Breast epithelium (tissue), 4 donors: ENCODE measurements around the gene PPM1D. TPM values are rescaled to one million over a fixed set of nuclear protein-coding genes. Genes with fewer than 3 reads are reported as not detected.

Source experiments
- DNase-seq, 2 donors: peaks; one replicate each; pipeline ENCODE4 v3.0.0-alpha.2; 2019; ENCODE audit warnings: low spot score in 2 of 2
- H3K27ac ChIP-seq, 2 donors: fragments of 200-600 bp; sonication (generic) in 1 of 2; one replicate each; pipeline ENCODE4 v1.5.1; 2016 to 2019; ENCODE audit warnings: mild to moderate bottlenecking in 1 of 2
- H3K27me3 ChIP-seq, 2 donors: fragments of 200-600 bp; sonication (generic) in 1 of 2; one replicate each; pipeline versions ENCODE4 v1.5.1 to v1.6.0; 2017 to 2019; ENCODE audit warnings: control low read depth in 1 of 2, mild to moderate bottlenecking in 1 of 2
- H3K36me3 ChIP-seq: fragments of 200-600 bp; one replicate; pipeline ENCODE4 v1.5.1; 2019
- H3K4me1 ChIP-seq, 2 donors: fragments of 200-600 bp; sonication (generic); one replicate each; pipeline ENCODE4 v1.5.1; 2016 to 2019; ENCODE audit warnings: control low read depth in 1 of 2
- H3K4me3 ChIP-seq, 3 donors: fragments of 200-600 bp; sonication (generic); 1 replicate in 2 of 3; 2 replicates in 1 of 3; pipeline ENCODE4 v1.5.1; 2016 to 2019; ENCODE audit warnings: mild to moderate bottlenecking in 3 of 3, moderate library complexity in 2 of 3
- H3K9me3 ChIP-seq, 2 donors: fragments of 200-600 bp; sonication (generic) in 1 of 2; one replicate each; pipeline ENCODE4 v1.5.1; 2016 to 2019; ENCODE audit warnings: control low read depth in 1 of 2
- POLR2A ChIP-seq: fragments of 450-650 bp; IDR thresholded peaks from one replicate; pipeline ENCODE4 v1.6.1; 2016; ENCODE audit warnings: antibody characterized with exemption, mild to moderate bottlenecking, moderate library complexity
- intact Hi-C: fragments of 100-400 bp; cut with DNase I; formaldehyde crosslinking; loops from one replicate; pipeline ENCODE4 v1.15.1; 2023; ENCODE audit warnings: low total_unique reads
- total RNA-seq, 3 donors: library from RNA; depleted of rRNA; stranded (reverse); fragments of >200 nt; gene quantifications; one replicate each; pipeline ENCODE4 v1.1.0, GENCODE V29; 2016

Gene PPM1D
- total RNA-seq, 3 donors from 2014 or later = 12.3 to 19.6 (median 14.7) TPM

DNA sequence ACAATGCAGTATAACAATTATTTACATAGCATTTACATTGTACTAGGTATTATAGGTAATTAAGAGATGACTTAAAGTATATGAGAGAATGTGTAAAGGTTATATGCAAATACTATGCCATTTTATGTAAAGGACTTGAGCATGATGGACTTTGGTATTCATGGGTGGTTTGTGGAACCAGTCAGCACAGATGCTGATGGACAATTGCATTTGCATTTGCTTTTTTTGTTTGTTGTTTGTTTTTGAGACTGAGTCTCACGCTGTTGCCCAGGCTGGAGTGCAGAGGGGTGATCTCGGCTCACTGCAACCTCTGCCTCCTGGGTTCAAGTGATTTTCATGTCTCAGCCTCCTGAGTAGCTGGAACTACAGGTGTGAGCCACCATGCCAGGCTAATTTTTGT lies 113.6 kb downstream of the PPM1D start:
- intact Hi-C loops = no loop called here
- Histone ChIP-seq H3K9me3 (no peaks in the 10 kb centered on the region), H3K36me3 (no peaks in the 10 kb centered on the region), H3K27me3 (no peaks in the 10 kb centered on the region), H3K4me1 (no peaks in the 10 kb centered on the region), H3K4me3 (no peak overlapping the region), H3K27ac (no peak overlapping the region)
- no peak for TF ChIP-seq POLR2A
- no peak for DNase-seq

Other genes starting within 250 kb of the PPM1D start
- 10 to 100 TPM; 66.2 to 95.1 (median 69.1) TPM for gene USP32, start 208.1 kb upstream of the PPM1D start, total RNA-seq
- gene CHCT1, start 177.7 kb upstream of the PPM1D start, total RNA-seq = under 1 TPM in 1 of 3 donors, not detected in 2; 0.32 TPM
- gene APPBP2, start 74.0 kb upstream of the PPM1D start, total RNA-seq = 10 to 100 TPM; 26.6 to 41.9 (median 30.2) TPM
- gene BCAS3, start 77.7 kb downstream of the PPM1D start, total RNA-seq = 10 to 100 TPM; 30.8 to 47.9 (median 31.2) TPM